Measurements from ENCODE around the gene IGLL5.

GRCh38 chr22:22918297-22918965, 30.8 kb downstream of the IGLL5 start:
- TF ChIP-seq CTCF (IDR thresholded peaks at IDR 0.05; ENCODE audit: low read depth, low read length, poor library complexity, severe bottlenecking), result no peak
- TF ChIP-seq EZH2phosphoT487 (IDR thresholded peaks at IDR 0.05; ENCODE audit: borderline replicate concordance, low read length), result no peak

Data from DOHH2 (cell line).